ENCODE measurements around the gene PRKCE.

- TF ChIP-seq, protein P1, sequence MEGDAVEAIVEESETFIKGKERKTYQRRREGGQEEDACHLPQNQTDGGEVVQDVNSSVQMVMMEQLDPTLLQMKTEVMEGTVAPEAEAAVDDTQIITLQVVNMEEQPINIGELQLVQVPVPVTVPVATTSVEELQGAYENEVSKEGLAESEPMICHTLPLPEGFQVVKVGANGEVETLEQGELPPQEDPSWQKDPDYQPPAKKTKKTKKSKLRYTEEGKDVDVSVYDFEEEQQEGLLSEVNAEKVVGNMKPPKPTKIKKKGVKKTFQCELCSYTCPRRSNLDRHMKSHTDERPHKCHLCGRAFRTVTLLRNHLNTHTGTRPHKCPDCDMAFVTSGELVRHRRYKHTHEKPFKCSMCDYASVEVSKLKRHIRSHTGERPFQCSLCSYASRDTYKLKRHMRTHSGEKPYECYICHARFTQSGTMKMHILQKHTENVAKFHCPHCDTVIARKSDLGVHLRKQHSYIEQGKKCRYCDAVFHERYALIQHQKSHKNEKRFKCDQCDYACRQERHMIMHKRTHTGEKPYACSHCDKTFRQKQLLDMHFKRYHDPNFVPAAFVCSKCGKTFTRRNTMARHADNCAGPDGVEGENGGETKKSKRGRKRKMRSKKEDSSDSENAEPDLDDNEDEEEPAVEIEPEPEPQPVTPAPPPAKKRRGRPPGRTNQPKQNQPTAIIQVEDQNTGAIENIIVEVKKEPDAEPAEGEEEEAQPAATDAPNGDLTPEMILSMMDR (IDR thresholded peaks at IDR 0.05): no peak
- TF ChIP-seq EP300 (IDR thresholded peaks at IDR 0.05): no peak
- TF ChIP-seq POLR2A (IDR thresholded peaks at IDR 0.05): no peak
- TF ChIP-seq POLR2AphosphoS5 (IDR thresholded peaks at IDR 0.05): no peak
Observed at GRCh38 chr2:45643095-45643494, 8.4 kb upstream of the PRKCE start.
